Activated T-helper 9 cell treated with anti-CD3 and anti-CD28 coated beads, Interleukin-2, amount 50 U/mL, for 16 hours (primary cell): ENCODE data around the gene IRS4.

Experiments used
- DNase-seq: peaks from one replicate; pipeline ENCODE4 v3.0.0-alpha.2; 2020; ENCODE audit warnings: low read depth

The IRS4 gene

DNA sequence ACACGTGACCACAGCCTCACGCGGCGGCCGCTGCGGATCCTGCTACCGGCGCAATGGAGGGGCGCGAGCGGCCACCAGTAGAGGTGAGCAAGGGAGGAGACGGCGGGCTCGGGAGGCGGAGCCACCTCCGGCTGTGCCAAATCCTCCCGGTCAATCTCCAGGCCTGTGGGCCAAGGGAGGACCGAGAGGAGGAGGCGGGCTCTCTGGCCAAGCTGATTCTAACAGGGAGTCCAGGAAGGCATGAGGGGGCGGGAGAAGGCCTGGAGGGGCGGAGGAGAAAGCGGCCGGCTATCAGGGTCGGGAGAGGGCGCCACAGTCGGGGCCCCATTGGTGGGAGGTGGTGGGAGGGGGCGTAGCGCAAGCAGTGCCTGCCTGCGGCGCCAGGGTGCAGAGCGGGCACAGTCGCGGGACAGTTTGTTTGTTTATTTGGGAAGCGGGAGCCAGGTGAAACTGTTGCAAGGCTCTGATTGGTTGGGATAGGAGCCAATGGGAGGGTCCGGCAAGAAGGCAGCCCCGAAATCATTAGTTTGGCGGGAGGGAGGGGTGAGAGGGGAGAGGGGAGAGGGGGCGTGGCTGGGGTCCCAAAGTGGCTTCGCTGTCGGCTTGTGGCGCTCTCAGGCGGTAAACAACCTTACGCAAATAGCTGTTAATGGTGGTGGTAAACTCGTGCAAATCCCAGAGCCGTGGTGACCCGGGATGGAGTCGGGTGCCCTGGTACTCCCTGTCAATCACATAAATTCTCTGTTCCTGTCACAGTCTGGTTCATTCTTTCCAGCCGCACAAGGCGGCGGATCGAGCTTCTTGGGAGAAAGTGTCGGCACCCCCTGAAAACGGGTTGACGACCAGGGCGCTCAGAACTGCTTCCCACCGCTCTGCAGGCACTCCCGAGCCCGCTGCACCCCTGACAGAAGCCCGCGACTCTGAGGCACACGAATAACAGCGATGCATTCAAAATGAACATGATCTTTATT is at the start of gene IRS4:
IRS4 (minus strand) TSS at position 55 of the 971 bp plus-strand sequence.
- DNase-seq, result no peak

DNA sequence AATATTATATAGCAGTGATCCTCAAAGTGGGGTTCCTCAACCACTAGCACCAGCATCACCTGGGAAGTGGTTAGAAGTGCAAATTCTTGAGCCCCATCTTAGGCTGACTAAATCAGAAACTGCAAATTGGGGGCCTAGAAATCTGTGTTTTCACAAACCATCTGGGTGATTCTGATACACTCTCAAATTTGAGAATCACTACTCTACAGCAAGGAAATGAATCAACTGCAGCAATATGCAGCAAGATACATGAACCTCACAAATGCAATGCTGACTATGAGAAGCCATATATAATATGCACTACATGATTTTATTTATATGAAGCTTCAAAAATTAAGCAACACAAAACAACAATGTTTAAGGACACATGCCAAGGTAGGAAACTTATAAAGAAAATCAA is 36.2 kb upstream of the IRS4 start:
- no peak for DNase-seq

DNA sequence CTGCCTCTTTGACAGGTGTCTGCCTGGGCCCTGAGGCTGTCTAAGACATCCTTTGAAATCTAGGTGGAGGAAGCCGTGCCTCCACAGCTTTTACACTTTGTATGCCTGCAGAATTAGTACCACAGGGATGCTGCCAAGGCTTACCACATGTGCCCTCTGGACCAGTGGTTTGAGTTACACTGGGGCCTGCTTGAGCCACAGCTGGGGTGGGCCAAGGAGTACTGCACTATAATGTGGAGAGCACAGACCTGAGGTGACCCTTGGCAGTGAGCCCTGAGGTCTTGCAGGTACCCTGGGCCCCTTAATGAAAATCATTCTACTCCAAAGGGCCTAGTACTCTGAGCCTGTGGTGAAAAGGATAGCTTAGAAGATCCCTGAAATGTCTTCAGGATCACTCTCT is 27.2 kb upstream of the IRS4 start:
- no peak for DNase-seq

DNA sequence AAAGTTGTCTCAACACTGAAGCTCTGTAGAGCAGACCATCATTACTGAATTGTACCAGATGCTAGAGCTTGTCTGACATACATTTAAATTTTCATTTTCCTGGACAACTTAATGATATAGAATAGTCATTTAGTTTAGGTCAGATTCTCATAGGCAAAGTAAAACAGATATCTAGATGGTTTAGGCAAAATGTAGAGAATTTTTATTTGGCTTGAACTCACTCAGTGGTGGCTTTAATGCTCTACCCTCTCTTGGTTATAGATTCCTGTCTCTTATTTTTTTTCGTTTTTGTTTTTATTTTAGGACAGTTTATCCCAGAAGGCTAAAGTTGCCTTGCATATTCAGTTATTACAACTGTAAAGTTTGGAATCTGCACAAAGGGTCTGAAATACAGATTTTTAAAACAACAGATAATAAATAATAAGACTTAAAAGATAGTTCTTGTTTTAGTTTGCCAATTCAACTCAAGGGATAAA is 4.0 kb upstream of the IRS4 start:
- no peak for DNase-seq

DNA sequence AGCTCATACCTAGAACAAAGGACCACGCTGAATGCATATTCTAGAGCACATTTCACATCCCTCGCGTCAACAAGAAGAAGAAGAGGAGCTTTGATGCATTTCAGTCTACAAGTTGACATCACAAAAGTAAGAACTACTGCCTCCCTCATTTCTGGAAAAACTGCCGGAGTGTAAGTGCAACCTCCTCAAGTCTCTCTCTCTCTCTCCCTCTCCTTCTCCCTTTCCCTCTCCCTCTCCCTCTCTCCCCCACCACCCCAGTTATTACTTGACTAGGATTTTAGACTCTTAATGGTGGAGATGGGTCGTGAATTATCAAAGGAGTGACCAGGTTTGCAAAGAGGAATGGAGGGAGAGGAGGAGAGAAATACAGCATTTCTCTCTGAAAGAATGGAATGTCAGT is 1.4 kb upstream of the IRS4 start:
- DNase-seq, result no peak

DNA sequence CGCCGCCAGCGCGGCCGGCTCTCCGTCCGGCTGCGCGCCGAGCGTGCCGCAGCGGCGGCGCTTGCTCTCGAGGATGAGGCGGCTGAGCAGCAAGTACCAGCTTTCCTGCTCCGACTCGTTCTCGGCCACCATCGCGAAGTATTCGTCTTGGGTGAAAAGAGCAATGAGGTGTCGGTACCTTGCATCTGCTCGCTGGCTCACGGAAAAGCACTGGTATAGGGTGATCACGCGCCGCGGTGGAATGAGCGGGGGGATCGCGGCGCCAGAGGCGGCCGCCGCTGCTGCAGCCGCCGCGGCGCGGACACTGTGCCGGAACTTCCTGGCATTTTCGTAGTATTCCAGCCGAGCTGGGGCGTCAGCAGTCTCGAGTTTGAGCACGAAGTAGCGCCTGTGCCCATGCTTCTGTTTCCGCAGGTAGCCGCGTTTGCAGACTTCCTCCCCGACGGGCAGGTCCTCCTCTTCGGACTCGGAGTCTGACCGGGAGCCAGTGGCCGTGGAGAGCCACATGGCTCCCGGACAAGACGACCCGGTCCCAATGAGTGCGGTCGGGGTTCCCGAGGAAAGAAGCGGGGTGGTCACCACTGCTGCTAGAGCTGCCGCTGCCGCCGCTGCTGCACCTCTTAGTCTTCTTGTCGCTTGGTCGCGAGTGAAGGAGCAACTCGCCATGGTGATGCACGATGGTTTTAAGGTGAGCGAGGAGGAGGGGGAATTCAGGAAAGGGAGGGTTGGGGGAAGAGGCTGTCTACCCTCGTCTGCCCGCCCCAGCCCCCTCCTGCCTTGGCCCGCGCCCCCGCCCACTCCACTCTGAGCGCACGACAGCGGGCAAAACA is 469 bp downstream of the IRS4 start:
- no peak for DNase-seq

DNA sequence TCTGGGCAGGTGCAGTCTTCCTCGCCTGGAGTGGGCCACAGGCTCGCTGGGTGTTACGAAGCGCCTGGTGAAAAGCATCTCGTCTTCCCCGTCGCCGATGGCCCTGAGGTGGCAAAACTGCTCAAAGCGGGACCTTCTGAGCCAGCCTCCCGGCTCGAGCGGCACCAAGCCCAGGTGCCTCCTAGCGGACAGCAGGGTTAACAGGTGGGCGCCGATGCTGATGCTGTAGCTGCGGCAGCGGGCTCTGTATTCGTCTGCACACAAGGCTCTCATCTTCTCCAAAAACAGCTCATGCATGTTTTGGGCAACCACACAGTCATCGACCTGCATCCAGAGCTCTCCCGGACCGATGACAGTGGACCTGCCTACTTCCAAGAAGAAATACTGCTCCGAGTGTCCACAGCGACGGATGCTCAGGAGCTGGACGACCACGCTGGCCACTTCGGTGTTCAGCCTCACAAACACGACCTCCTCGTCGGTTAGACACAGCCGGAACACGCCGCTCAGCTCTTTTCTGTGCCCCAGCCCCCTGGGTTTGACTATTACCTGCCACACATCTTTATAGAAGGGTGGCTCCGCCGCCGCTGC is 1.2 kb downstream of the IRS4 start:
- no peak for DNase-seq

DNA sequence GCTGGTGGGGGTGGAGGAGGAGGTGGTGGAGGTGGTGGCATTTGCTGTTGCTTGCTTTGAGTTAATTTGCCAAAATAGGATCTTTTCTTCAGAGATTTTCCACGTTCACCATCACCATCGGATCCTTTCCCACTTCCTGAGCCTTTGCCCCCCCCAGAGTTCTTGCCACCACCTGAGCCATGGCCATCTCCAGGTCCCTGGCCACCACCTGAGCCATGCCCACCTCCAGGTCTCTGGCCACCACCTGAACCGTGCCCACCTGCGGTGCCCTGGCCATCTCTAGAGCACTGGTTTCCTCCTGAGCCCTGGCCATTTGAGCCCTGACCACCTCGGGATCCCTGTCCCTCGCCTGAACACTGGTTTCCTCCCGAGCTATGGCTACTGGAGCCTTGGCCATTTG is 1.9 kb downstream of the IRS4 start:
- no peak for DNase-seq

DNA sequence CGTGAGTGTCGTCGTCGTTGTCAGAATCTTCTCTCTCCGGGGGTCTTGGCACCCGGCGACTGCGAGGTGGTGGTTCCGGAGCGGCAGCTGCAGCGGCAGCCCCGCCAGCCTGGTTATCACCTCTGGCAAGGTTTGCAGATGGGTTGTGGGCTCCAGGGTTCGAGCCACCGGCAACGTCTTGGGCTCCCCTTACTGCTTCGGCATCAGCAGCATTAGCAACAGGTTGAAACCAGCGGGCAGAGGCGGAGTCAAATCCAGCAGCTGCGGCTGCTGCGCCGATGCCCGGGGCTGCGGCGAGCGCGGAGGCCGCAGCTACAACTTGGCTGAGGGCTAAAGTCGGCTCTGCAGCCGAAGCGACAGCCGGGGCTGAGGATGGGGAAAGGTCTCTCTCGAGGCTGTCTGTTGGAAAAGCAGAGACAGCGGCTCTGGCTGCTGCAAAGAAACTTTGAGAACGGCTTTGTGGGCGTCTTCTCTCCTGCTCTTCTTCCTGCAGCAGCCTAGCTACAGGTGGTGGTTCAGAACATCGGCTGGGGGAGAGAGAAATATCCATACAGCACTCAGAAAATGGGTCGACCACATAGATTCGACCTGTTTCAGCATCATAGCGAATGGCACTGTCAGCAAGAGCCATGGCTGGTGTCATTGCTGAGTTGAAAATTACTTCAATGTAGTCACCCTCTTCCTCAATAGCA is 3.6 kb downstream of the IRS4 start:
- DNase-seq, result no peak

DNA sequence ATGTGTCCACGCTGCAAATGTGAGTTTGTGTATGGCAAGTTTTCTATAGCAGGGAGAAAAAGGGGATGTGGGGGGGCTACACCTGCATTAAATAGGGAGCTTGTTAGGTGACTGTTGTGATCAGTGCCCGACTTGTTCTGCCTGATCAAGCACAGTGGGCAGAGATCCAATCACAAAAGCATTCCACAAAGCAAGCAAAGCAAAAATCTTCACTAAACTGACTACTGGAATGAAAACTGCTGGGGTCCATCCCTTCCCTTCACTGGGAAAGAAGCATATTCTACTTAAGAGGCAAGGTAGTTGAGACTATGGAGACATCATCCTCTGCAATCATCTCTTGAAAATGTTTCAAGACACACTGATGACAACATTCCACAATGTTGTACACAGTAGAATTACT is 5.2 kb downstream of the IRS4 start:
- no peak for DNase-seq

DNA sequence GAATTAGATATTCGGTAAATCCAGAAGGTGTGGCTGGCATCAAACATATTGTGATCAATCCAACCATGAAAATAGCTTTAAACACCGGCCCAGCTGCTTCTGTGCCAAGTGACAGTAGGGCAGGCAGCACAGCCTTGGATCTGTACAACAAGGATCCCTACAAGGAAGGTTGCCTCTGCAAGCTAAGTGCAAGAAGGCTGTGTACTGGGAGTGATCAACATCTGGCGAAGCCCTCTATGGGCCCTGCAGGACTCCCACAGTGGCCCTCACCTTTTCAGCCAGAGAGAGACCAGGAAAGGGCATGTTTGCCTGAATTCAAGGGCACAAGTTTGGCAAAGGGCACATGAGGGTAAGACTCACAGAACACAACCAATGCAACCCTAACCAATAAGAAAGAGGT is 9.6 kb downstream of the IRS4 start:
- DNase-seq, result no peak

DNA sequence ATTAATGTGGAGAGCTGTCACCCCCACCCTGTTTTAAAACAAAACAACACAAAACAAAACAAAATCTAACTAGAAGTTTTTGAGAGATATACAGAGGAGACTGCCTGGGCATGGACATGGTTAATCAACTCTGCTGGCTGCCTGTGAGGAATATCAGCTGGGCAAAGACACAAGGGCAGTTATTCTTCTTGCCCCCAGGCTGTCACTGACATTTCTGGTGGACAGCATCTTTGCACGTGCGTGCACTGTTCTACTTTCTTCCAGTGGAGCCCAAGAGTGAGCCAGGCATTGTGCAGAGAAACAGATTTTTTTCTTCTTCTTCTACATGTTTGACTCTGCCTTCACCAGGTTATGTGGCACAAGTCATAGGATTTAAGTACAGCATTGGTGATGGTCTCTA is 13.8 kb downstream of the IRS4 start:
- DNase-seq, result no peak

DNA sequence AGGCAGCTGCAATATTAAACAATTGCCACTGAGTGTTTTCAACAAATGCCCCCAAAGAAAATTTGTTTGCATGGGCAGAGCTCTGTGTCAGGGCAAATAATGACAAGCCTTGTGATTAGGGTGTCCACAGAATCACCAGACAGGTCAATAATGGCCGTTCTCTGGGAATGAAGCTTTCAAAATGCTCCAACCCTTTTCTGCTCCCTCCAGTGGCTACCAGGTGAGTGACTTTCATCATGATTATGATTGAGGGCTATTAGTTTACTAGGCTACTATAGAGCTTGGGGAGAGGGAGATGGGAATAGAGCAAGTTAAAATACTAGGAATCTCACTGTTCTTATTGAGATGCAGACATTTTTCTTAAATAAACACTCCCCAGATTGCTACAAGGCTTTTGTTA is 23.5 kb downstream of the IRS4 start:
- DNase-seq, result no peak

DNA sequence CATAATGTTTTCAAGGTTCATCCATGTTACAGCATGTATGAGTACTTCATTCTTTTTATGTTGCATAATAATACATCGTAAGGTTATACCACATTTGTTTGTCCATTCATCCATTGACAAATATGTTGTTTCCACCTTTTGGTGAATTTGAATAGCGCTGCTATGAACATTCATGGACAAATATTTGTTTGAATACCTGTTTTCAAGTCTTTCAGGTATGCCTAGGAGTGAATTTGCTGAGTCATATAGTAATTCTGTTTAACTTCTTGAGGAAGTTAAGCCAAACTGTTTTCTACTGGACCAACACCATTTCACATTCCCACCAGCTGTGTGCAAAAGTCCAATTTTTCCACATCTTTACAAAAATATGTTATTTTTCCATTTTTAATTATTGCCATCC is 31.5 kb downstream of the IRS4 start:
- DNase-seq, result no peak

DNA sequence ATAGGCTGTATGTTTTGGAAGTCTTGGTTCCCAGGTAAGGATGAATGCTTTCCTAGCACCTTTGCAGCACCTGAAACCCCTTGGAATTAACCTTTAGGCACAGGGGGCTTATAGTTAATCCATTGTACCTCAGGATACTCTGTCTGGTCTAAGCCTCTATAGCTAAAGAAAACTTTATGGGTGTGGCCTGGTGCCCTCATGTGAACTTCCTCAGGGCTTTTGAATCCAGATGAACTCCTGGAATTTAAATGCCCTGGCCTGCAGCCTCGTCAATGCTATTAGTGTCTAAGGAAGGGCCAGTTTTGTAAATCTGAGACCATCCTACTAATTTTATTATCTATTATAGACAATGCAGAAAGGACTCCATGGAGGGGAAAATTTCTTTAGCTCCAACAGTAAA is 33.8 kb downstream of the IRS4 start:
- no peak for DNase-seq

DNA sequence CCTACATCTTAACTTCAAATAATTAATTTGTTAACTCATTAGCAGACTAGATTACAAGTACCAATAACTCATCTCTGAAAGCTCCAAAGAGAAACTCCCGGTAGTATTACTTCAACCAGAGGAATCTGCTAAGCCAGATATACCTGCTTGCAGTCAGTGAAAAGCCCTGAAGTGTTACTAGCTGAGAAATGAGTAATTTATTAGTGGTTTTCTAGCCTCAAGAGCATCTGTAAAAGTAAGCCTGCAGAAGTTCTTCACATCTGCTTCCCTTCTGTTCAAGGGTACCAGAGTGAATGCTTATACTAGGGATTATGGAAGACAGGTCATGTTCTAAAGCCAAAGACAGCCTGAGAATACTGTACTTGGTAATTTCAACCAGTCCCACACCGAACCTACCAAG is 34.7 kb downstream of the IRS4 start:
- no peak for DNase-seq

DNA sequence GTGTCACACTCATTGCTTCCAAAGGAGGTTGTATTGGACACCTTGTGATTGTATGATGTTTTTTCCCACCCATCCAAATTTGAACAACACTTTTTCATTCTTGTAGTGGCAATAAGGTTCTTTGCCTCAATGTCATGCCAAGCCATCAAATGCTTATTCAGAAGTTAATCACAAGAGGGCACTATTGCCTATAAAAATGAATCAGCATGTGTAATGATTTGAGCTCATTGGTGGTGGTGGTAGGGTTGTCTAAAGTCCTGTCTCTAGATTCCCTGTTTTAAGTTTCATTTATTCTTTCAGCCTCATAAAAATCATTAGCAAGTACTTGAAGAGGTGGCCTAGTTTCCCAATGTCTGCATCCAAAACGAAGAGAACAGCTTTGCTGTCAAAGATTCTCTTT is 37.0 kb downstream of the IRS4 start:
- DNase-seq, result no peak

DNA sequence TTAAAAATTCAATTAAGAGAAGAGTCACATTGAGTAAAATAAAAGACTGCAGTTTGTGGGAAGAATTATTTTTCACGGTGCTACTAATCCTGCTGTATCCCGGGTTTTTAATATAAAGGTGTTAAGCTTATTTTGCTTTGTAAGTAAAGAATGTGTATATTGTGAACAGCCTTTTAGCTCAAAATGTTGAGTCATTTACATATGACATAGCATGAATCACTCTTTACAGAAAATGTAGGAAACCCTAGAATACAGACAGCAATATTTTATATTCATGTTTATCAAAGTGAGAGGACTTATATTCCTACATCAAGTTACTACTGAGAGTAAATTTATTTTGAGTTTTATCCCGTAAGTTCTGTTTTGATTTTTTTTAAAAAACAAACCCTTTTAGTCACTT is 39.7 kb downstream of the IRS4 start:
- no peak for DNase-seq
